CD4-positive, alpha-beta T cell treated with Interleukin-6 at 100 ng/mL for 8 hours (primary cell): ENCODE measurements around the gene MAB21L4.

Experiments used
- DNase-seq: peaks from one replicate; pipeline ENCODE4 v3.0.0-alpha.2; 2020; ENCODE audit warnings: mixed read lengths, low spot score

The MAB21L4 gene

GRCh38 chr2:240894006-240894405 is 1.9 kb downstream of the MAB21L4 start:
- no peak for DNase-seq

- DNase-seq = no peak
These were observed 2.6 kb downstream of the MAB21L4 start for GRCh38 chr2:240893363-240893844.

GRCh38 chr2:240892925-240893324 is 3.0 kb downstream of the MAB21L4 start:
- no peak for DNase-seq

GRCh38 chr2:240892356-240892755 is 3.6 kb downstream of the MAB21L4 start:
- DNase-seq = no peak

GRCh38 chr2:240891492-240892340 is 4.2 kb downstream of the MAB21L4 start:
- no peak for DNase-seq

GRCh38 chr2:240890691-240891090 is 5.3 kb downstream of the MAB21L4 start:
- DNase-seq = no peak

- no peak for DNase-seq
These were observed 6.1 kb downstream of the MAB21L4 start for GRCh38 chr2:240889601-240890560.

GRCh38 chr2:240888890-240889573 is 6.9 kb downstream of the MAB21L4 start:
- no peak for DNase-seq

- no peak for DNase-seq
These were observed 7.6 kb downstream of the MAB21L4 start for GRCh38 chr2:240888130-240888889.

- DNase-seq = no peak
These were observed 8.3 kb downstream of the MAB21L4 start for GRCh38 chr2:240887631-240888030.

- DNase-seq = no peak
These were observed 9.0 kb downstream of the MAB21L4 start for GRCh38 chr2:240886678-240887609.

- no peak for DNase-seq
These were observed 9.9 kb downstream of the MAB21L4 start for GRCh38 chr2:240886023-240886565.

- no peak for DNase-seq
These were observed 10.4 kb downstream of the MAB21L4 start for GRCh38 chr2:240885566-240885965.

GRCh38 chr2:240884745-240885144 is 11.2 kb downstream of the MAB21L4 start:
- no peak for DNase-seq

GRCh38 chr2:240884221-240884620 is 11.7 kb downstream of the MAB21L4 start:
- DNase-seq = no peak

GRCh38 chr2:240881913-240882312 is 14.0 kb downstream of the MAB21L4 start:
- no peak for DNase-seq

GRCh38 chr2:240879105-240879504 is 16.9 kb downstream of the MAB21L4 start:
- DNase-seq = no peak

GRCh38 chr2:240878341-240878936 is 17.5 kb downstream of the MAB21L4 start:
- DNase-seq = no peak
